K562 (cell line): ENCODE measurements around the gene MAML3. TPM values are rescaled to one million over a fixed set of nuclear protein-coding genes. Genes with fewer than 3 reads are reported as not detected.

ENCODE experiments used
- ATAC-seq: fragments of 200-7000 bp; cut with Tn5 transposase; 3 replicates; pipeline ENCODE4 v1.9.1; 2020; ENCODE audit warnings: moderate library complexity
- BruUV-seq: library from RNA; stranded (reverse); fragments of 400-500 nt; replicated peaks from 2 replicates; lab custom pipeline; 2021; lab: Mats Ljungman, UMichigan
- CTCF ChIA-PET: fragments of 300-600 bp; formaldehyde crosslinking; extraction: SDS; loops from one replicate; lab custom pipeline; 2021; ENCODE audit warnings: low intra/inter-chr PET ratio; lab: Yijun Ruan, JAX
- POLR2A ChIA-PET: fragments of 300-600, 350-650 bp; sonication (Branson Sonifier 250); formaldehyde crosslinking; extraction: SDS; loops from one replicate; lab custom pipeline; 2021; ENCODE audit warnings: antibody characterized with exemption, inconsistent platforms; lab: Yijun Ruan, JAX
- DNase-seq, 4 experiments: peaks; one replicate each; pipeline versions ENCODE4 v3.0.0 to v3.0.0-alpha.2; 2011 to 2018; ENCODE audit warnings: low spot score in 3 of 4, mixed read lengths in 3 of 4; ENCODE audit errors: extremely low read depth in 1 of 4
- FAIRE-seq: peaks from 2 replicates; lab custom pipeline; 2011; peaks lifted over from hg19 to GRCh38; lab: Jason Lieb, UNC
- H2AFZ ChIP-seq: 2 replicates; pipeline ENCODE4 v1.6.0; 2011; ENCODE audit warnings: low read depth, low read length, control low read depth, inconsistent platforms
- H3K27ac ChIP-seq: fragments of 200-600 bp; 3 replicates; pipeline ENCODE4 v1.8.0; 2011; ENCODE audit warnings: low read depth, mild to moderate bottlenecking, control low read depth, inconsistent platforms, low read length, moderate library complexity, mixed read lengths; ENCODE audit errors: extremely low read depth
- H3K27me3 ChIP-seq, 2 experiments: fragments of 300-600 bp in 1 of 2; 2 replicates in 1 of 2; 3 replicates in 1 of 2; pipeline versions ENCODE4 v1.6.0 to v1.8.0; 2011; ENCODE audit warnings: inconsistent platforms in 2 of 2, low read length in 2 of 2, mild to moderate bottlenecking in 1 of 2, mixed read lengths in 1 of 2, moderate library complexity in 1 of 2; ENCODE audit not compliant: control insufficient read depth in 2 of 2, insufficient read depth in 2 of 2
- H3K36me3 ChIP-seq: fragments of 300-600 bp; 3 replicates; pipeline ENCODE4 v1.8.0; 2011; ENCODE audit warnings: mild to moderate bottlenecking, low read length, inconsistent platforms; ENCODE audit not compliant: control insufficient read depth, insufficient read depth
- H3K4me1 ChIP-seq, 2 experiments: fragments of 200-600 bp in 1 of 2; replicated peaks in 1 of 2; 2 replicates in 1 of 2; 3 replicates in 1 of 2; pipeline versions ENCODE4 v1.5.1 to v1.8.0; 2011; ENCODE audit warnings: inconsistent platforms in 2 of 2, low read length in 2 of 2, mild to moderate bottlenecking in 1 of 2, mixed read lengths in 1 of 2, moderate library complexity in 1 of 2; ENCODE audit not compliant: control insufficient read depth in 2 of 2, insufficient read depth in 2 of 2
- H3K4me2 ChIP-seq: 2 replicates; pipeline ENCODE4 v1.6.1; 2011; ENCODE audit warnings: low read length, control low read depth, inconsistent platforms, mixed read lengths; ENCODE audit not compliant: insufficient read depth
- H3K4me3 ChIP-seq: fragments of 200-600 bp; sonication (generic), shearing (Covaris generic); 2 replicates; pipeline ENCODE4 v1.5.1; 2016; ENCODE audit warnings: control low read depth, inconsistent platforms
- H3K79me2 ChIP-seq: fragments of 200-600 bp; 3 replicates; pipeline ENCODE4 v1.8.0; 2011; ENCODE audit warnings: low read length, inconsistent platforms; ENCODE audit not compliant: control insufficient read depth, insufficient read depth
- H3K9ac ChIP-seq, 2 experiments: 2 replicates each; pipeline versions ENCODE4 v1.6.0 to v1.6.1; 2011; ENCODE audit warnings: low read depth in 2 of 2, low read length in 2 of 2, control low read depth in 1 of 2, inconsistent platforms in 1 of 2, mild to moderate bottlenecking in 1 of 2, mixed read lengths in 1 of 2; ENCODE audit not compliant: insufficient read depth in 1 of 2
- H3K9me1 ChIP-seq: one replicate; pipeline ENCODE4 v1.6.0; 2011; ENCODE audit warnings: inconsistent platforms, mild to moderate bottlenecking, low read length, moderate library complexity; ENCODE audit not compliant: control insufficient read depth, insufficient read depth
- H3K9me3 ChIP-seq: replicated peaks from 2 replicates; pipeline ENCODE4 v1.5.1; 2011; ENCODE audit warnings: low read depth, low read length, inconsistent platforms; ENCODE audit not compliant: control insufficient read depth, insufficient read depth
- H4K20me1 ChIP-seq: replicated peaks from 2 replicates; pipeline ENCODE4 v1.6.1; 2011; ENCODE audit warnings: low read length, inconsistent platforms, mixed read lengths; ENCODE audit not compliant: control insufficient read depth, insufficient read depth
- ARID3A ChIP-seq: IDR thresholded peaks from 2 replicates; pipeline ENCODE4 v1.6.1; 2012; ENCODE audit warnings: low read depth, low read length, improper control_type of control experiment, borderline replicate concordance
- ZNF184 ChIP-seq: sonication (generic); formaldehyde crosslinking; IDR thresholded peaks from 2 replicates; pipeline ENCODE4 v1.5.0; 2020; ENCODE audit warnings: missing genetic modification reagents
- WGBS: fragments of 100-300 bp; shearing (Covaris generic); methylation state at CpG from one replicate; pipeline ENCODE4 v1.1.6; 2016; ENCODE audit warnings: low coverage, mixed read lengths; ENCODE audit not compliant: insufficient coverage; ENCODE audit errors: missing lambda C conversion rate; 5-methylcytosine and 5-hydroxymethylcytosine counted together
- in situ Hi-C: fragments of 300-500 bp; cut with MboI; formaldehyde crosslinking; loops from 4 replicates; pipeline ENCODE4 v1.15.0; 2018; ENCODE audit warnings: inconsistent platforms, mixed read lengths
- intact Hi-C: fragments of 100-400 bp; cut with micrococcal nuclease; formaldehyde crosslinking; loops from 2 replicates; pipeline ENCODE4 v1.14.2; 2022
- polyA plus RNA-seq, 8 experiments: library from polyadenylated mRNA; depleted of rRNA in 4 of 8; stranded (reverse) in 5 of 8; unstranded in 3 of 8; fragments of >200 nt; fragmentation: Nextera tagmentation in 2 of 8; fragmentation: Illumina TruSeq in 1 of 8; extraction: Ambion mirVana in 2 of 8; extraction: Trizol in 1 of 8; gene quantifications; 2 replicates each; pipeline versions ENCODE4 v1.2.1 to v1.2.3, GENCODE V29; 2011 to 2014; ENCODE audit warnings: inconsistent platforms in 1 of 8, missing spikeins in 1 of 8
- total RNA-seq, 7 experiments: library from RNA; depleted of rRNA in 6 of 7; stranded (reverse); fragments of >200 nt in 6 of 7; fragmentation: Illumina TruSeq in 2 of 7; extraction: Trizol in 2 of 7; gene quantifications; 2 replicates each; pipeline versions ENCODE4 v1.2.1 to v1.2.3, GENCODE V29; 2011 to 2021; ENCODE audit warnings: low replicate concordance in 1 of 7

Gene MAML3
- total and polyA plus RNA-seq, 9 of the 15 experiments (the other 6 are each of a cell fraction or from before 2014, with no cell fraction given) = 0.01 to 0.55 (median 0.25) TPM

- Histone ChIP-seq H3K9me1 (no peaks in the 10 kb centered on the region), H3K9me3 (no peaks in the 10 kb centered on the region), H3K4me1 (no peaks in the 10 kb centered on the region), H3K27ac (no peak overlapping the region), H2AFZ (no peak overlapping the region), H4K20me1 (0 out of 2 replicates have a peak, but pooled peaks cover 5% of the 10 kb centered on the region), H3K4me3 (no peak overlapping the region), H3K27me3 (peaks cover 2 to 4% of the 10 kb centered on the region in 2 experiments; a peak in 2 of 5 replicates), H3K79me2 (no peaks in the 10 kb centered on the region), H3K4me2 (no peak overlapping the region), H3K9ac (no peak overlapping the region), H3K36me3 (no peaks in the 10 kb centered on the region)
- 0% methylated on average over 2 of the region's 2 CpGs for WGBS
- DNase-seq (no peak), FAIRE-seq (no peak), ATAC-seq (no peak)
- in situ Hi-C loops (no loop called here), intact Hi-C loops (no loop called here)
- no TSS peak for BruUV-seq
- TF ChIP-seq ZNF184 (CRISPR knock-in tag) (no peak), ARID3A (no peak)
- ChIA-PET POLR2A (no interaction called here), CTCF (no interaction called here)
These were observed 85.7 kb downstream of the MAML3 start for GRCh38 chr4:140068271-140068670.
